GM18511 (cell line): Measurements from ENCODE around the gene AXIN2.

Source experiments
- ATAC-seq: cut with Tn5 transposase; IDR thresholded peaks from one replicate; pipeline ENCODE4 v1.9.1; 2021; ENCODE audit warnings: mild to moderate bottlenecking, moderate library complexity; ENCODE audit not compliant: unreplicated experiment

Gene AXIN2

GRCh38 chr17:65554553-65555223 is 6.8 kb downstream of the AXIN2 start:
- no peak for ATAC-seq

GRCh38 chr17:65553646-65554552 is 7.5 kb downstream of the AXIN2 start:
- no peak for ATAC-seq

GRCh38 chr17:65553009-65553645 is 8.3 kb downstream of the AXIN2 start:
- no peak for ATAC-seq

GRCh38 chr17:65552214-65552613 is 9.2 kb downstream of the AXIN2 start:
- ATAC-seq, result no peak

DNA sequence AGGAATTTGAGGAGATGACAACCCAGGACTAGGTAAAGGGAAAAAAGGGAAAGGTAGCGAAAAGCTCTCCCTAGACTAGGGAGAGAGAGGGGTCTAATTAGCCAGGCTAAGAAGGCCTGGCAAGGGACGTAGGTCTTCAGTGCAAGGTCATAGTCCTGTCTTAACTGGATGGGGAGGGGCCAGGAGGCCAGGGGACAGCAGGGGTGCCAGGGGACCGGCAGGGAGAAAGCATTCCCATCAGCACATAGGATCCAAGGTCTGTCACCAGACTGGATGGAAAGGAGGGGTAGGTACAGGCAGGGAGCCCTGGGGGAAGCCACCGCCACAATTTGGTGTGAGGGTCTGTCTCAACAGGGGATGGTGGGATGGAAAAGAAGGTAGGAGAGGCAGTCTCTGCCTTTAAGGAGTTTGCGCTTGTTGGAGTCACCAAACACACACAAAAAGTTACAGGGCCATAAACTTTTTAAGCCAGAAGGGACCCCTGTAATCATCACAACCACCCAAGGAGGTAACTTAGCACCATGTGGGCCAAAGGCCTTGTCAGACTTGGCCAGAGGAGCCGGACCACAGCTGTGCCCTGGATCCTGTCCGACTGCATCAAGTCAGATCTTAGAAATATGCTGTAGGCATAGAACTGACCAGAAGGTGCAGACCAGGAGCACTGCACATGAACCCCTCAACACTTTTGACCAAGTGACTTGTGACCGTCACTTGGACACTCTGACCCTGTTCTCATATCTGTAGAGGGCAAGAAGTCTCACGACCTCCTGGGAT is 10.0 kb downstream of the AXIN2 start:
- ATAC-seq, result no peak

GRCh38 chr17:65550758-65551157 is 10.7 kb downstream of the AXIN2 start:
- ATAC-seq, result no peak

GRCh38 chr17:65550075-65550662 is 11.3 kb downstream of the AXIN2 start:
- ATAC-seq, result no peak

DNA sequence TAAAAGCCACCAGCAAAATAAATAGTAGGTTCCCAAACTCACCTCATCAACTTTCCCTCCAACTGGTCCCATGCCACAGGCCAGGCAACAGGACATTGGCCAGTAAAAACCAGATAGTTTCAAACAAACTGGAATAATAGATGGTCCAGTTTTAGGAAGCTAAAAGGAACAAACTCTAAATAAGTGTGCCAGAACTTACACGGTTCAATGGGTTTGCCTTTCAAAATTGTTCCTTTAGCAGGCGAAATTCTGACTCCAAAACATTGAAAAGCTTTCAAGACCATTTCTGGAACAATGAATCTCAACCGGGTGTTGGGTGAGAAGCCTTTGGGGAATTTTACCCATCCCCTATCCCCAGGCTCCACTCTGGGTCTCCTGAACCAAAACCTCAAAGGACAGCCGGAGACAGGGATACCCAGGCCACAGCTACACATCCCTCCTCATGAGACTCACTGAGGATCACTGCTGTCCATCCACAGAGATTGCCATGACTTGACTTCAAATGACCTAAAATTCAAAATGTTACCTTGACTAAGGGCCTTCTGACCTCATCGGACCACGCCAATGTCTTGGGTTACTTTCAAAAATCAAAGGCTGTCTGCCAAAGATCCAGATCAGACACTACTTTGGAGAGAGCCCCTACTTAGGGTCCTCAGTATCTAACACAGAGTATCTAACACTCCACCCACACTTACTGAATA is 13.0 kb downstream of the AXIN2 start:
- ATAC-seq, result no peak

DNA sequence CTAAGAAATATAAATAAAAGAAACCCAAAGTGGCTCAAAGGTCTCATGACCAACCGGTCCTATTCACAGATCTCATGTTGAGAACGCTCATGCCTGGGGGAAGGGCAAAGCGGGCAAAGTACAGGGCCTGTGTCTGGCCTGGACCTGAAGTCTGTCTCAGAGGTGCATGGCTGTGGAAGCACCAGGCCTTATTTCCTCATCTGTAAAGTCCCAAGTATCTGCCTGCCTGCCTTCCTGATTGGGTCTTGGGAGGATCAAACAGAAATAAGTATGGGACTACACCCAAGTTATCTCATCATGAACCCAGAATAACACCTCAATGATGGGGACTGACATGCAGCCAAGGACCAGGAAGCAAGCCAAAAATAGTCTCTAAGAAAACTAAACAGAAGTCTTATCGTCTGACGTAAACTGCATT is 14.2 kb downstream of the AXIN2 start:
- ATAC-seq, result no peak

GRCh38 chr17:65546579-65546978 is 14.9 kb downstream of the AXIN2 start:
- ATAC-seq, result no peak

DNA sequence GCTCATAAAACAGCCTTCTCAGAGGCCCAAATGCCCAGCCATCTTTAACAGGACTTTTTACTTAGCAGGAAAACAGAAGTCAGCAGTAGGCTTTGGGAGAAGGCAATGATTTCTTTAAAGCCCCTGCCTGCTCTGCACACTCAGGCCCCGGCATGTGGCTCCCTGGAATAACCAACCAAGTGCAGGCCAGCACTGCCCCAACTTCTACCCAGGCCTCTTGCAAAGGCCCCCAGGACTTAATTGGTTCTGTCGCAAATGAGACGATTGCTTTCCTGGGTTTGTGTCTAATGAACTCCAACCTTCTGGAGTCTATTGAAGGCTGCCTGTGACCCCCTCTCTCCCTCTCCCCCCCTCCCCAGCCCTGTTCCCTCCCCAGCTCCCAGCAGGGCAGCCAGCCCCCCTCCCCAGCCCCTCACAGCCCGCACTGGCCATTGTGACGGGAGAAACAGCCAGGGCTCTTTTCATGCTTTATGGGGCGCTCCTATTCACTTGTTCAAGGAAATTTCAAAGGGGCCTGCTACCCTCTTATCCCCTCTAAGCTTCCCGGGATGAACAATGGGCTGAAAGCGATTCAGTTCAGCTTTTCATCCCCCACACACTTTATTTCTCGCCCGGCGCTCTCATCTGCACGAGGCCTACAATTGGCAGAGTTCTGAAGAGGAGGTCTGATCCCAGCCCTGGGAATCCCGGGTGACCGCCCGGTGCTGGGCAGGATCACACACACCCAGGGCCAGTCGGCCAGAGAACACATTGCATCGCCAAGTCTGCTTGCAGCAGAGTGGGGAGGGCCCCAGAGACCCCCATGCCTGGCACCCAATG is 15.5 kb downstream of the AXIN2 start:
- ATAC-seq, result no peak

DNA sequence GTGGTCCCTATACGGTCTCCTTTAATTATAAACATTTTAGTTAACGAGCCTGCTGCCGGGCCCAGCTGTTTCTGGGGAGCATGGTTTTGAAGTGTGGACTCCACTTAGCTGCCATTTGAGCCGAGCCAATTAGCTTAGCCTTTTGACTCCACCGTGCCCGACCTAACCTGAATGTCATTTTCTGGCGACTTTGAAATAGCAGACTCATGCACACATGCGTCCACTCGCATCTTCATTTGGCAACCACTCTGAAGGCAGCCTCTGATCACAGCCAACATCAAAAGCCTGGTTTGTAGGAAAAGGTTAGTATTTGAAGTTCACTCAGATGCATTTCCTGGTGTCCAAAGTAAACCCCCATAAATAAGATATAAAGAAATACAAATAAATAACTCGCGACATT is 16.8 kb downstream of the AXIN2 start:
- ATAC-seq, result no peak

DNA sequence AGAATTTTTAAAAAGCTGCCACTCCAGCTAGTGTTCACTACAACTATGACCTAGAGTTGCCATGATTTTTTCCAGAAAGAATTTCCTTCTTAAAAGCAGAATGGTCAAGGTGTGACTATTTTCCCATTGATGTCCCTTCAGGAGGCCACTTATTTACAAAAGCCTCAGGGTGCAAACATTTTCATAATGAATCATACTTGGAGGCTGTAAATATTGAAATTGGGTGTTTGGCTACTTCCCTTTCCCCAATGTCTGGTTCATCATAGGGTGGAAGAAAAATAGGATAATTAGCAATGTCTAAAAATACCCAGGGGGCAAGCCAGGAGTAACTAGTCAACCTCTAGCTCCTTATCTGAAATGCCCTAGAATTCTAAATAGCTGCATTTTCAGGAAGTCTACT is 18.8 kb downstream of the AXIN2 start:
- ATAC-seq, result no peak

DNA sequence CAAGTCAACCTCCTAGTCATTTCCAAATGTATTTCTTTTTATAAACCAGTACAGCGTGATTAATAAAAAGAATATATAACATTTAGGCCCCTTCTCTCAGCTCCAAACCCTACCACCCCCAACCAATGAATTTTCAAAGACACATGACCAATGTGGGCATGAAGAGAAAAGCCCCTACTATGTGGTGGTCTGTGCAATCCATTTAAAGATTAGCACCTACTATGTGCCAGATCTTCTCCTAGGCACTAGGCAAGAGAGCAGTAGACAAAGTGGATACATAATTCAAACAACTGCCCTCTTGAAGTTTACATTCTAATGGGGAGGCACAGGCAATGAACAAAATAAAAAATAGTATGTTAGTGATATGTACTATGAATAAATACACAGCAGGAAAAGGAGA is 19.4 kb downstream of the AXIN2 start:
- ATAC-seq, result no peak

DNA sequence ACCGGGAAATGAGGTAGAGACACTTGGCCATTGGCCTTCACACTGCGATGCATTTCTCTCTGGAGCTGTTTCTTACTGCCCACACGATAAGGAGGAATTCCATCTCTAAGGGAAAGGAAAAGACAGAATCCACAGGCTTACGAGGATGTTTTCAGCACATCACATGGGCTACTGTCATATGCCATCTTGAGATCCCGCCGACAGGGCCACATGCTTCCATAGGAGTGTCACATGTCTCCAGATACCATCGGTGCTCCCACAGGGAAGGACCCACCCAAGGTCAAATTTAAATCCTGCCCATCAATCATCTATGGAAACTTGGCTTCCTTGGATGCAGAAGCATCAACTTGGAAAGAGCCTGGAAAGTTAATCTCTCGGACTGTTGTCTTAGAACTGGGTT is 20.0 kb downstream of the AXIN2 start:
- ATAC-seq, result no peak

DNA sequence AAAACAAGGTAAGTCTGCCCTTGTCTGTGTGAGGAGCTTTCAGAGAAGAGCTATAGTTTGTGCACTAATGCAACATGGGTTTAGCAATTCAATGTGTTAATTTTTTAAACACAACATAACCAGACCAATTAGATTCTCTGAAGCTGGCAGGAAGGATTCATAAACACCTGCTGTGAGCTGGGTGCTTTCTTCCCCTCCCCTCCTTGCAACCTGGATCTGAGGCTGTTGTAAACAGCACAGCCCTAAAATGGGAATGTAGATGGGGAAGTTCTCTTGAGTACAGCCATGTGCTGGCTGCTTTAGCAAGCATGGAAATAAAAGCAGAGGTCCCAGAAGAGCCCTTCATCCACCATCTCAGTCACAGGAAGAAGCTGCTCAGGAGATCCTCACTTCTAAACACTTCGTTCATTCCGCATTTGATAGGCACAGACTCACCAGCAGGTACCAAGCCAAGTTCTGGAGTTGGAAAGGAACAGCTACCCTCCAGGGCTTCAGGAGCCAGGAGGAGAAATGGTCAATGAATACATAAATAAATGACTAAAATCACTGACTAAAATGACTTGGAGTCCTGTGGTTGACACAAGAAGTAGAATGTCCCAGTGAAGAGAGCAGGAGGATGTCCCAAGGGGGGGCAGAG is 21.7 kb downstream of the AXIN2 start:
- ATAC-seq, result no peak

- ATAC-seq, result no peak
Measured at GRCh38 chr17:65538675-65539529, 22.5 kb downstream of the AXIN2 start.
